Measurements from ENCODE around the gene MR1.

Gene MR1

DNA sequence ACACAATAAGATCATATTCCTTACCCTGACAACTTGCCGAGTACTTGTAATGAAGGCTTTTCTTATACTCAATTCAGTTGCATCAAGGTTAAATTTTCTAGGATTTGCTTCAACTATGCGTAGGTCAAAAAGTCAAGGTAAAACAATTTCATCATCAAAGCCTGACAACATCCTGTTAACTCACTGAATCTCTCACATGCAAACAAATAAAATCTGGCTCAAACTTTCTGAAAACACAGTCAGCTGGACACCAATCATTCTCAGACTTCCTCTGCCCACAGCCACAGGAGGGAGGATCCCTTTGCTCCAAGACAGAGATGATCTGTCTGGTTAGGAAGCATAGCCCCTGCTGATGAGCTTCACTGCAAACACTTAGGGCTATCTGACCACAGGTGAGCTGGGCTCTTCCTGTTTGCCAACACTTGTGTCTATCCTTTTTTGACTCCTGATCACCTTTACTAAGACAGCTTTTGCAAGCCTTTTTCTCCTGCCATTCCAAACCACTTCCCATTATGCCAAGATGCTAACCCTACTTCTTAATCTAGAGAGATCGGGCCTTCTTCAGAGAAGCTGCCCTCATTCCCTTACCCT lies 31.1 kb upstream of the MR1 start:
- DNase-seq (ENCODE audit: low read depth), result no peak
- H3K4me3 ChIP-seq (ENCODE audit: low read depth, low read length), result no peak overlapping the region
- TF ChIP-seq, protein P1, sequence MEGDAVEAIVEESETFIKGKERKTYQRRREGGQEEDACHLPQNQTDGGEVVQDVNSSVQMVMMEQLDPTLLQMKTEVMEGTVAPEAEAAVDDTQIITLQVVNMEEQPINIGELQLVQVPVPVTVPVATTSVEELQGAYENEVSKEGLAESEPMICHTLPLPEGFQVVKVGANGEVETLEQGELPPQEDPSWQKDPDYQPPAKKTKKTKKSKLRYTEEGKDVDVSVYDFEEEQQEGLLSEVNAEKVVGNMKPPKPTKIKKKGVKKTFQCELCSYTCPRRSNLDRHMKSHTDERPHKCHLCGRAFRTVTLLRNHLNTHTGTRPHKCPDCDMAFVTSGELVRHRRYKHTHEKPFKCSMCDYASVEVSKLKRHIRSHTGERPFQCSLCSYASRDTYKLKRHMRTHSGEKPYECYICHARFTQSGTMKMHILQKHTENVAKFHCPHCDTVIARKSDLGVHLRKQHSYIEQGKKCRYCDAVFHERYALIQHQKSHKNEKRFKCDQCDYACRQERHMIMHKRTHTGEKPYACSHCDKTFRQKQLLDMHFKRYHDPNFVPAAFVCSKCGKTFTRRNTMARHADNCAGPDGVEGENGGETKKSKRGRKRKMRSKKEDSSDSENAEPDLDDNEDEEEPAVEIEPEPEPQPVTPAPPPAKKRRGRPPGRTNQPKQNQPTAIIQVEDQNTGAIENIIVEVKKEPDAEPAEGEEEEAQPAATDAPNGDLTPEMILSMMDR (IDR thresholded peaks at IDR 0.05; ENCODE audit: low read depth, low read length), result no peak
- TF ChIP-seq, protein P2, sequence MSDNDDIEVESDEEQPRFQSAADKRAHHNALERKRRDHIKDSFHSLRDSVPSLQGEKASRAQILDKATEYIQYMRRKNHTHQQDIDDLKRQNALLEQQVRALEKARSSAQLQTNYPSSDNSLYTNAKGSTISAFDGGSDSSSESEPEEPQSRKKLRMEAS (IDR thresholded peaks at IDR 0.05; ENCODE audit: low read depth, low read length), result no peak
- no peak for TF ChIP-seq MYC (IDR thresholded peaks at IDR 0.05; ENCODE audit: low read depth, low read length)
- no peak for TF ChIP-seq POLR2A (IDR thresholded peaks at IDR 0.05; ENCODE audit: extremely low read depth, insufficient read length)

DNA sequence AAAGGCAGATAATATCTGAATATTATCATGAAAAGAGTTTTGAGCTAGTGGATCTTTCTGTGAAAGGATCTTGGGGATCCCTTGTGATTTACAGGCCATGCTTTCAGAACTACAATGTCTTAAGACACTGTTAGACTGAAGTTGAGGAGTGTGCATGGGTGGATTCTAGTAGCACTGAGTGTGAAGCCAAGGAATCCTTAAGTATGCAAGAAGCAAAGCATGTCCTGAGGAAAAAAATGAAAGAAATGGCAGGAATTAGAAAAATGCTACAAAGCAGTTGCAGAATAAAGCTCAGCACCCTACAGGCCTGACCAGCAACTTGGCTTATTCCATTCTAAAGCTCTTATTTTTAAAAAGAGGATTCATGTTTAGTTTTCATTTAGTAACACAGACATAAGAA lies 23.0 kb upstream of the MR1 start:
- no peak for DNase-seq (ENCODE audit: low read depth)
- TF ChIP-seq, protein P2 (IDR thresholded peaks at IDR 0.05; ENCODE audit: low read depth, low read length), result no peak
- TF ChIP-seq MYC (IDR thresholded peaks at IDR 0.05; ENCODE audit: low read depth, low read length) (no peak), POLR2A (IDR thresholded peaks at IDR 0.05; ENCODE audit: extremely low read depth, insufficient read length) (no peak)
- TF ChIP-seq, protein P1 (IDR thresholded peaks at IDR 0.05; ENCODE audit: low read depth, low read length), result no peak
- H3K4me3 ChIP-seq (ENCODE audit: low read depth, low read length), result no peak overlapping the region

DNA sequence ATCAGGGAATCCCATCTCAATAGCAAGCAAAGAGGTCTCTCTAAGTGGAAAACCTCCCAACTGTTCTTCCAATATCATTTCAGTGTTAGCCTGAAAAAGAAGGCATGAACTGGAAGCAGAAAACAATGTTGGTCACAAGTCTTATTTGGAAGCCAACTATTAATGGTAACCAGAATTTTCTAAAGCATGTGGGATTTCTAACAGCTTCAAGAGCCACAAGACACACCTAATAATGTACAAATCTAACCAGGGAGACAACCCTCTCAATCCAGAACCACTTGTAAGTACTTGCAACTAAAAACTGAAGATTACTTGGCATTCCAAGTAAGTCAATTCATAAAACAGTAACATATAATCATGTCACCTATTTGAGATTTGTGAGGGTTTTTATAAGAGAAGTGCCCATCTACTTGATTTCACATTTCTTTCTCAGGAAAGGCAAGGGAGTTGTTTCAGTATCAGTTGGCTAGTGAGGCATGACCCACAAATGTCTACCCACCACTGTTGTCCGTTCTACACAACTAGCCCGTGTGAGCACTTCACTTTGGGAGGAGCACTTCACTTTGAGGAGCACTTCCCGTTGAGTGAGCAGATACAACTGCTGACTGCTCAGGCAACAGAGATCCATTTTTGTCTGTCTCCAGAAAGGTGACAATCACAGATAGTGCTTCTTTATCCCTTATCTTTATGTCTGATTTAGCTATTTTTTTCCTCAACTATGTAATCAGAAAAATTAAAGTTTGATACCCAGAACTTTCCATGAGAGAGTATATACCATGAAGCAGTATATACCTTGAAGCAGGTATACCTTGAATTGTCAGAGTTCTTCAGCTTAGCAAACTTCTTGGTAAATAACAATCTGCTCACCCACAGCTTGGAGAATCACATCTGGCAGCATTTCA lies 22.2 kb upstream of the MR1 start:
- DNase-seq (ENCODE audit: low read depth), result no peak
- no peak overlapping the region for H3K4me3 ChIP-seq (ENCODE audit: low read depth, low read length)
- TF ChIP-seq MYC (IDR thresholded peaks at IDR 0.05; ENCODE audit: low read depth, low read length), result no peak

DNA sequence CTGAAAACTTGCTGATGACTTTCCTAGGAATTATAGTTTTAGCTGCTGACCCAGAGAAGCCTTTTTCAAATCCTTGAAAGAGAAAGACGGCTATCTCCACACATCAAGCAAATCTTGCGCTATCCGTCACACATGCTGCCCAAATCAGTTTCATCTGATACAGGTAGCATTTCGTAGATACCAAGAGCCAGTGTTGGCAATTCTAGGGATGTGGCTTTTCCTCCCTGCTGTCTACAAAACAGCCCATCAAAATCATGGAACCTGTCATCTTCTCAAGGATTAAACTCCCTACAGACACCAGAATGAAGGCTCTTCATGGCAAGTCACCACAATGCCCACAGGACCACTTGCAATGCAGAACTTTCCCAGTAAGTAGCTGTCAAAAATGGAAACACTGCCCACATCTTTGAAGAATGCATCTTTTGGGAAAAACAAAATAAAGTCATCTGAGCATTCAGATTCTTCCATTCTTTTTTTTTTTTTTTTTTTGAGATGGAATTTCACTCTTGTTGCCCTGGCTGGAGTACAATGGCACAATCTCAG lies 21.5 kb upstream of the MR1 start:
- DNase-seq (ENCODE audit: low read depth), result no peak
- TF ChIP-seq, protein P1 (IDR thresholded peaks at IDR 0.05; ENCODE audit: low read depth, low read length), result no peak

DNA sequence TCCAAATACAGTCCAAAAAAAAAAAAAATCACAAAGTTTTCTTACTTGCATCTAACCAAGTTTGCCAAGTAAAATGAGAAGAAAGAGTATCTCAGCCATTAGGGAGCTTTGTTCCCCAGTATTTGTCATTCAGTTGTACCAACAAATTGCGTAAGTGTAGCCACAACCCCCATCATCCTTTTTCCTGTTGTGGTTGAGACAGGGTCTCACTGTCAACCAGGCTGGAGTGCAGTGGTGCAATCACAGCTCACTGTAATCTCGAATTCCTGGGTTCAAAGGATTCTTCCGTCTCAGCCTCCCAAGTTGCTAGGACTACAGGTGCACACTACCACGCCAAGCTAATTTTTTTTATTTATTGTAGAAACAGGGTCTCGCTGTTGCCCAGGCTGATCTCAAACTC lies 20.6 kb upstream of the MR1 start:
- no peak overlapping the region for H3K4me3 ChIP-seq (ENCODE audit: low read depth, low read length)
- TF ChIP-seq, protein P2 (IDR thresholded peaks at IDR 0.05; ENCODE audit: low read depth, low read length), result no peak
- TF ChIP-seq POLR2A (IDR thresholded peaks at IDR 0.05; ENCODE audit: extremely low read depth, insufficient read length) (no peak), MYC (IDR thresholded peaks at IDR 0.05; ENCODE audit: low read depth, low read length) (no peak)
- TF ChIP-seq, protein P1 (IDR thresholded peaks at IDR 0.05; ENCODE audit: low read depth, low read length), result no peak
- DNase-seq (ENCODE audit: low read depth), result peak; percentile 87

More for the DNA sequence above, 21.5 kb upstream of the MR1 start:
- no peak overlapping the region for H3K4me3 ChIP-seq (ENCODE audit: low read depth, low read length)

DNA sequence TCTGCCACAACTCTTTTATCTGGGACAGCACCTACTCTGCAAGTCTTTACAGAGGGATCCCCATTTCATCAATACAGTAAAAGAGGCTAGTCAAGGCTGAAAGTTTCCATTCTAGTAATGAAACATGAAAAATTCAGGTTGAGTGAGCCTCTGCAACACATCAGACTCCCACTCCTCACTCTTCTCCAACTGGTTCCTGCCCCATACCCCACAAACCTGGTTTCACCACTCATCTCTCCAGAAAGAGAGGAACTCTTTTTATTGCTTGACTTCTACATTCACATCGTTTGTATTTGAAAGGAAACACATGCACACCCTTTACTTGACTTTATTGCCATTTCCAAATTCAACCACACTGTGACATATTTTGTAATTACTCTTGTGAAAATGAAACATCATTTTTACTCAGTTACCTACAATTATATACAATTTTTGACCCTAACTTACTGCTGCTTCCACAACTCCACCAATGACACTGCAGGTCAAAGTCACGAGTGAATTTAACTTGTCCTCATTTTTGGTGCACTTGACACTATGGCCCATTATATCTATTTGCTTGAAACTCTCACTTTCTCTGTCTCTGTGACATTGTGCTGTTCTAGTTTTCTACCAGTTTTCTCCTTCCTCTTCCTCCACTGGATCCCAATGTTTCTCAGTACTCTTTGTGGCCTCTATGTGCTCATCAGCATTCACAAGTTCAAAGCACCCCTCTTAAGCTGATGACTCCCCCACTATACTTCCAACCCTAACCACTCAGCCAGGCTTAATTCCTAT lies 19.1 kb upstream of the MR1 start:
- no peak for TF ChIP-seq MYC (IDR thresholded peaks at IDR 0.05; ENCODE audit: low read depth, low read length)
- TF ChIP-seq, protein P2 (IDR thresholded peaks at IDR 0.05; ENCODE audit: low read depth, low read length), result 0 out of 2 replicates have a peak, but pooled peaks have one; percentile 18
- DNase-seq (ENCODE audit: low read depth), result no peak
- no peak overlapping the region for H3K4me3 ChIP-seq (ENCODE audit: low read depth, low read length)
